Esophagus muscularis mucosa (tissue), 4 donors: ENCODE results near the gene DNTTIP2. TPM values are rescaled to one million over a fixed set of nuclear protein-coding genes. Genes with fewer than 3 reads are reported as not detected.

ENCODE experiments used
- DNase-seq: peaks from one replicate; pipeline ENCODE4 v3.0.0-alpha.2; 2017; ENCODE audit errors: extremely low spot score
- H3K27ac ChIP-seq, 4 donors: fragments of 200-600 bp; sonication (generic); replicated peaks in 1 of 4; 1 replicate in 3 of 4; 2 replicates in 1 of 4; pipeline ENCODE4 v1.5.1; 2016 to 2019; ENCODE audit warnings: mild to moderate bottlenecking in 1 of 4
- H3K27me3 ChIP-seq, 4 donors: fragments of 200-600 bp; sonication (generic); one replicate each; pipeline versions ENCODE4 v1.5.1 to v1.6.0; 2016 to 2019
- H3K36me3 ChIP-seq, 4 donors: fragments of 200-600 bp; sonication (generic); one replicate each; pipeline ENCODE4 v1.5.1; 2016 to 2019
- H3K4me1 ChIP-seq, 4 donors: fragments of 200-600 bp; sonication (generic); one replicate each; pipeline ENCODE4 v1.5.1; 2016 to 2019
- H3K4me3 ChIP-seq, 4 donors: fragments of 200-600 bp; sonication (generic); 1 replicate in 2 of 4; 2 replicates in 2 of 4; pipeline ENCODE4 v1.5.1; 2016 to 2019; ENCODE audit warnings: mild to moderate bottlenecking in 4 of 4, moderate library complexity in 1 of 4
- H3K9me3 ChIP-seq, 4 donors: fragments of 200-600 bp; sonication (generic); 1 replicate in 3 of 4; 2 replicates in 1 of 4; pipeline ENCODE4 v1.5.1; 2016 to 2019
- EP300 ChIP-seq: sonication (generic); formaldehyde crosslinking; IDR thresholded peaks from one replicate; pipeline ENCODE4 v1.6.1; 2017; ENCODE audit warnings: antibody characterized with exemption
- POLR2A ChIP-seq: fragments of 450-650 bp; IDR thresholded peaks from one replicate; pipeline ENCODE4 v1.6.1; 2017; ENCODE audit warnings: antibody characterized with exemption, moderate library complexity, mild to moderate bottlenecking, low read depth
- POLR2AphosphoS5 ChIP-seq, 2 donors: sonication (generic); formaldehyde crosslinking; IDR thresholded peaks; one replicate each; pipeline ENCODE4 v1.6.1; 2017; ENCODE audit warnings: antibody characterized with exemption in 2 of 2
- WGBS: methylation state at CpG from one replicate; pipeline ENCODE4 v1.1.5; 2018; 5-methylcytosine and 5-hydroxymethylcytosine counted together
- intact Hi-C: fragments of 100-400 bp; cut with DNase I; formaldehyde crosslinking; loops from one replicate; pipeline ENCODE4 v1.15.1; 2023
- total RNA-seq, 4 donors: library from RNA; depleted of rRNA; stranded (reverse); fragments of >200 nt; gene quantifications; one replicate each; pipeline versions ENCODE4 v1.1.0 to v1.2.1, GENCODE V29; 2016
- TF ChIP-seq, protein P1 (sequence below), 3 experiments: fragments of 200-600 bp in 2 of 3; fragments of 450-650 bp in 1 of 3; sonication (generic) in 2 of 3; IDR thresholded peaks; one replicate each; pipeline ENCODE4 v1.5.1; 2017 to 2019; ENCODE audit warnings: antibody characterized with exemption in 3 of 3, mild to moderate bottlenecking in 2 of 3, moderate library complexity in 1 of 3

Gene DNTTIP2
- total RNA-seq, 4 donors from 2014 or later = 23.3 to 43.4 (median 31.4) TPM

DNA sequence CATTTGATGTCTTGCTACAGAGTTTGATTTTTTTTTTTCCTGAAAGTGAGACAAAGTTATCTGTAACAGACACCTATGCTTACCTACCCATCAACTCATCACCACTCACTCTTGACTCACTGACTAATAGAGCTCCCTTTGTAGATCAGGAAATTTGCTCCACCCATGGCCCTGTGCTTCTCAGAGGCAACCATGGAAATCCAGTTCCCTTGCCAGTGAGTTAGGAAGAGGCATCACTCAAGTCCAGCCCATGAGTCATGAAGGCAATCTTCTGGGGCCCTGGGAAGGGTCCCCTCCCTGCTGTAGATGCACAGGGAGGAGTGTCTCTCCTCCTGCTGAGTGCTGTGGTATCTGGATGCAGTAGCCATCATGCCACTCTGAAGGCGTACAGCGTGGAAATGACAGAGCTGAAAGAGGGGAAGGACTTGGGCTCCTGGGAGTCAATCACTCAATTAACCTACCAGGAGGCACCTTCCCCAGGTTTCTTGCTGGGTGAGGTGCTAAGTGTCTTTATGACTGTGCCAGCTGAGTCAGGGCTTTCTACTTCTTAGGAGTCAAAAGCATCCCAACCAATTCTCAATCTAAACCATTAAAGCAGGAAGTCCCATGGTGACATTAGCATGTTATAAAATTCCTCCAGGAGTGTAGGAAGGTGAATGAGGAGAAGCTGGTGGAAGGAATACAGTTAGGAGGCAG, 56.1 kb downstream of the DNTTIP2 start:
- H3K4me3 ChIP-seq = no peak overlapping the region
- intact Hi-C loops = no loop called here
- no peaks in the 10 kb centered on the region for H3K9me3 ChIP-seq
- WGBS = 0% methylated on average over 1 of the region's 2 CpGs
- no peak for TF ChIP-seq POLR2AphosphoS5 (IDR thresholded peaks at IDR 0.05)
- TF ChIP-seq POLR2A = no peak
- TF ChIP-seq, protein P1, sequence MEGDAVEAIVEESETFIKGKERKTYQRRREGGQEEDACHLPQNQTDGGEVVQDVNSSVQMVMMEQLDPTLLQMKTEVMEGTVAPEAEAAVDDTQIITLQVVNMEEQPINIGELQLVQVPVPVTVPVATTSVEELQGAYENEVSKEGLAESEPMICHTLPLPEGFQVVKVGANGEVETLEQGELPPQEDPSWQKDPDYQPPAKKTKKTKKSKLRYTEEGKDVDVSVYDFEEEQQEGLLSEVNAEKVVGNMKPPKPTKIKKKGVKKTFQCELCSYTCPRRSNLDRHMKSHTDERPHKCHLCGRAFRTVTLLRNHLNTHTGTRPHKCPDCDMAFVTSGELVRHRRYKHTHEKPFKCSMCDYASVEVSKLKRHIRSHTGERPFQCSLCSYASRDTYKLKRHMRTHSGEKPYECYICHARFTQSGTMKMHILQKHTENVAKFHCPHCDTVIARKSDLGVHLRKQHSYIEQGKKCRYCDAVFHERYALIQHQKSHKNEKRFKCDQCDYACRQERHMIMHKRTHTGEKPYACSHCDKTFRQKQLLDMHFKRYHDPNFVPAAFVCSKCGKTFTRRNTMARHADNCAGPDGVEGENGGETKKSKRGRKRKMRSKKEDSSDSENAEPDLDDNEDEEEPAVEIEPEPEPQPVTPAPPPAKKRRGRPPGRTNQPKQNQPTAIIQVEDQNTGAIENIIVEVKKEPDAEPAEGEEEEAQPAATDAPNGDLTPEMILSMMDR (IDR thresholded peaks at IDR 0.05) = no peak
- TF ChIP-seq EP300 = no peak
- no peak for DNase-seq
- H3K27me3 ChIP-seq = no peaks in the 10 kb centered on the region
- H3K36me3 ChIP-seq = no peaks in the 10 kb centered on the region
- H3K4me1 ChIP-seq = peaks cover 0 to under 1% (median 0%) of the 10 kb centered on the region in 4 donors
- no peak overlapping the region for H3K27ac ChIP-seq

DNA sequence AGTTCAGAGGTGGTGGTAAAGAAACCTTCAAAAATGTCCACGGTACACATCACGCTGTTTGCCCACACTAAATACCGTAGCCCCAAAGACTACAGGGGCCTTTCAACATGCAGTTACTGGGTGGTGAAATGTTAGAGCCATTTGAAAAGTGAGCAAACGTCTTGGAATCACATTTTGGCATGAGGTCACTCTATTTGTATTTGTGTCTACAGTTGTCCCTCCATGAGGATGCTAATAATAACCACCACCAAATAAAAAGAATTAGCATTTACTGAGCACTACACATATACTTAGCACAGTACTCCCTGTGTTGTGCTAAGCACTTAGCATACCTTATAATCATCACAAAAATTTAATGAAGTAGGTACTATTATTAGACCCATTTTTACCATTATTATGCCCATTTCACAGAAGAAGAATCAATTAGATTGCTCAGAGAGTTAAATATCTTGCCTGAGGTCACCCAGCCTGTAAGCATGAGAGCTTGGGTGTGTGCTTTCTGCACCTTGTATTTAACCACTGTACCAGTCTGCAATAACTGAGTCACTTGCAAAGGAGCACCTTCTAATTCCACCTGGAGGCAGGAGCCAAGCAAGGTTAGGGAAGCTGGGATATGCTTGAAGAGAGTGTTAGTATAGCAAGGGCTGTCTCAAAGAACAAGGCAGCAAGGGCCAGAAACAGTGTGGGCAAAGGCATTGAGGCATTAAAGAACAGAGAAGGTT, 57.4 kb downstream of the DNTTIP2 start:
- H3K27ac ChIP-seq = no peak overlapping the region
- H3K9me3 ChIP-seq = no peaks in the 10 kb centered on the region
- no peaks in the 10 kb centered on the region for H3K36me3 ChIP-seq
- intact Hi-C loops = no loop called here
- no peak overlapping the region for H3K4me3 ChIP-seq
- 90% methylated on average over 4 of the region's 4 CpGs for WGBS
- peaks cover 0 to 13% (median 10%) of the 10 kb centered on the region in 4 donors for H3K4me1 ChIP-seq
- H3K27me3 ChIP-seq = no peaks in the 10 kb centered on the region
- TF ChIP-seq POLR2A = no peak
- no peak for TF ChIP-seq POLR2AphosphoS5 (IDR thresholded peaks at IDR 0.05)
- TF ChIP-seq EP300 = no peak
- TF ChIP-seq, protein P1 (IDR thresholded peaks at IDR 0.05) = no peak
- peak; percentile 68 for DNase-seq

DNA sequence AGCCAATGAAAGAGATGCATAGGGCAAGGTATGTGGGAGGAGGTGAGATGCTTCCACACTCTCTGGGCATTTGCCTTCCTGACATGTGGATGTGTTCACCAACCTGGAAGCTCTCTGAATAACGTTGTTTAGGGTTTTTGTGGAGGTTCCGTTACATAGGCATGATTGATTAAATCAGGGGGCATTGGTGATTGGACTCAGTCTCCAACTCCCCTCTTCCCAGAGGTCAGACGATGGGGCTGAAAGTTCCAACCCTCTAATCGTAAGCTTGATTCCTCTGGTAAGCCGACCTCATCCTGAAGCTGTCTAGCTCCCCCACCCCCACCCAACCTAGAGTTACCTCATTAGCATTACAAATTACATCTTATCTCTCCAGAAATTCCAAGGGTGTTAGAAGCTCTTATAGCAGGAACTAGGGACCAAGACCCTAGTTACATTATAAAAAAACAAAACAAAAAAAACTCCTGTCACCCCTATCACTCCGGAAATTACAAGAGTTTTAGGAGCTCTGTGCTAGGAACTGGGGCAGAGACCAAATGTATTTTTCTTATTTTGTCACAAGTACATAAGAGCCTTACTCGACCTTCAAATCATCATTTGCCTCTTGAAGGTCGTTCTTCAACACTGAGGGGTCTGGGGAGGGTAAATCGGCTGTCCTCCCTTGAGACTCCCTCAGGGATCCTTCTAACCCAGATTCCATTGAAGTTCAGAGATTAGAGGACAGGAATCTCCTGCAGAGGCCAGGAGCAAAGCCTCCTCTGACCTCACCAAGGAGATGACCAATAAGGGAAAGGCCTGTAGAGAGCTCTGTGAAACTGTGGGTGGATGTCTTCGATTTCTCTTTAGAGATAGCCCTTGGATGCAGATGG, 58.2 kb downstream of the DNTTIP2 start:
- peak; percentile 66 for DNase-seq
- Histone ChIP-seq H3K9me3 (no peaks in the 10 kb centered on the region), H3K27me3 (no peaks in the 10 kb centered on the region), H3K4me3 (no peak overlapping the region), H3K36me3 (no peaks in the 10 kb centered on the region), H3K4me1 (peaks cover 0 to 13% (median 11%) of the 10 kb centered on the region in 4 donors), H3K27ac (no peak overlapping the region)
- TF ChIP-seq, protein P1 (IDR thresholded peaks at IDR 0.05) = no peak
- no peak for TF ChIP-seq POLR2A
- no peak for TF ChIP-seq EP300
- TF ChIP-seq POLR2AphosphoS5 (IDR thresholded peaks at IDR 0.05) = no peak
- 87% methylated on average over 10 of the region's 10 CpGs for WGBS
- intact Hi-C loops = no loop called here

DNA sequence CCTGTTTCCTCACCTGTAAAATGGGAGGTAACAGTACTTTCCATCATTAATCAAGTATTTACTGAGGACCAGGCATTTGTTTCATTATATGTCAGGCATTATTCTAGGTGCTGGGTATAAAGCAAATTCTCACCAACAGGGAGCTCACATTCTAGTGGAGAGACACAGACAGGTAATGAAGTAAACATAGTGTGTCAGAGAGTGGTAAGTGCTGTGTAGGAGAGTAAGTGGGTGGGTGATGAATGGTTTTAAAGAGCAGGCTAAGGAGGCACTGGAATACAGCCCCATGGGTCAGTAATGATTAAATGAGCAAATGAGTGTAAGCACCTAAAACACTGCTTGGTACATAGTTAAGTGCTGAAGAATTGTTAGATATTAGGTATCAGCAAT, 60.4 kb downstream of the DNTTIP2 start:
- TF ChIP-seq POLR2AphosphoS5 (IDR thresholded peaks at IDR 0.05) = no peak
- TF ChIP-seq EP300 = no peak
- TF ChIP-seq POLR2A = no peak
- TF ChIP-seq, protein P1 (IDR thresholded peaks at IDR 0.05) = no peak
- Histone ChIP-seq H3K27me3 (no peaks in the 10 kb centered on the region), H3K9me3 (no peaks in the 10 kb centered on the region), H3K27ac (peak overlapping the region in 1 of 4 donors; percentile 53), H3K4me3 (no peak overlapping the region), H3K36me3 (no peaks in the 10 kb centered on the region), H3K4me1 (peaks cover 8 to 19% (median 13%) of the 10 kb centered on the region in 4 donors)
- peak; percentile 4 for DNase-seq
- intact Hi-C loops = no loop called here
